UCSD-AML1 (cell line): ENCODE results near the gene CFAP97D1.
A peak's percentile ranks its signal among the peaks of the same experiment; 100 is the strongest.

Experiments used
- DNase-seq: peaks from one replicate; lab custom pipeline; 2025; ENCODE audit not compliant: unreplicated experiment; lab: John Stamatoyannopoulos, UW

The CFAP97D1 gene

GRCh38 chr17:43767713-43768059 is 12.5 kb upstream of the CFAP97D1 start:
- DNase-seq: no peak

GRCh38 chr17:43768382-43768781 is 11.9 kb upstream of the CFAP97D1 start:
- peak; percentile 74 for DNase-seq

- DNase-seq: no peak
These were observed 11.3 kb upstream of the CFAP97D1 start for GRCh38 chr17:43768943-43769342.

- no peak for DNase-seq
These were observed 10.8 kb upstream of the CFAP97D1 start for GRCh38 chr17:43769426-43769825.

GRCh38 chr17:43769859-43770258 is 10.4 kb upstream of the CFAP97D1 start:
- no peak for DNase-seq

GRCh38 chr17:43770957-43771356 is 9.3 kb upstream of the CFAP97D1 start:
- no peak for DNase-seq

- no peak for DNase-seq
These were observed 8.8 kb upstream of the CFAP97D1 start for GRCh38 chr17:43771463-43771862.

- DNase-seq: peak; percentile 89
These were observed 7.2 kb upstream of the CFAP97D1 start for GRCh38 chr17:43772877-43773648.

GRCh38 chr17:43774304-43775250 is 5.7 kb upstream of the CFAP97D1 start:
- DNase-seq: no peak

- DNase-seq: peak; percentile 86
These were observed 1.7 kb upstream of the CFAP97D1 start, which contains the start of gene DUSP3 for GRCh38 chr17:43778337-43779144. TSS of gene DUSP3 (minus strand) at chr17:43778977. CDS start at chr17:43778924, 53 bp downstream.

GRCh38 chr17:43779145-43780125 is 800 bp upstream of the CFAP97D1 start:
- DNase-seq: peak; percentile 83

GRCh38 chr17:43782913-43783680 is 2.9 kb downstream of the CFAP97D1 start:
- DNase-seq: no peak

- no peak for DNase-seq
These were observed 3.8 kb downstream of the CFAP97D1 start for GRCh38 chr17:43784068-43784467.

- no peak for DNase-seq
These were observed 4.4 kb downstream of the CFAP97D1 start for GRCh38 chr17:43784628-43785101.

- no peak for DNase-seq
These were observed 7.5 kb downstream of the CFAP97D1 start for GRCh38 chr17:43787728-43788127.

GRCh38 chr17:43788540-43788939 is 8.3 kb downstream of the CFAP97D1 start:
- no peak for DNase-seq

GRCh38 chr17:43789482-43789881 is 9.2 kb downstream of the CFAP97D1 start:
- DNase-seq: no peak

GRCh38 chr17:43790311-43790940 is 10.2 kb downstream of the CFAP97D1 start:
- DNase-seq: peak; percentile 35

- DNase-seq: no peak
These were observed 11.4 kb downstream of the CFAP97D1 start for GRCh38 chr17:43791589-43791988.
